HG02870 (cell line): ENCODE results near the gene TULP3.

ENCODE experiments used
- ATAC-seq: cut with Tn5 transposase; IDR thresholded peaks from one replicate; pipeline ENCODE4 v1.9.1; 2021; ENCODE audit warnings: mild to moderate bottlenecking, moderate library complexity; ENCODE audit not compliant: unreplicated experiment

TULP3 gene

GRCh38 chr12:2877047-2877952 lies 13.4 kb upstream of the TULP3 start, which contains the start of the genes FOXM1 and RHNO1:
Gene FOXM1, minus strand, starts transcription at chr12:2877174. Its CDS starts 2,696 bp downstream, at chr12:2874478.
Gene RHNO1, plus strand, starts transcription at chr12:2877223. Its CDS starts 8,144 bp downstream, at chr12:2885367.
- peak; percentile 72 for ATAC-seq

GRCh38 chr12:2877953-2878732 lies 12.5 kb upstream of the TULP3 start:
- ATAC-seq = no peak

GRCh38 chr12:2879853-2880252 lies 10.8 kb upstream of the TULP3 start:
- ATAC-seq = no peak

DNA sequence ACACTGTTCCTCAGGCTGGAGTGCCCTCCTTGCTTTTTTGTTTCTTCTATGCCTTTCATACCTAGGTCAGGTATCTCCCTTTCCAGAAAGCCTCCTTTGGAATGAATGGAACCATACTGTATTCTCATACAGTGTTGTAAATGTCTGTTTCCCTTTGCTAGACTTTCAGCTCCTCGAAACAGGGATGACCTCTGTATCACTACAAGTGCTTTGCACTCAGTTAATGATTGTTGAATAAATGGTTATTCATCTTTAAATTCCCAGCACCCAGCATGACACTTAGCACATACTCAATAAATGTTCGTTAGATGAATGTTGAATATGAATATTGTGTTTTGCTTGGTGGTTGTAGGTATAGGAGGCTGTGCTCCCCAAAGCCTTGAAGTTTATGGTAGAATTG lies 5.9 kb upstream of the TULP3 start:
- ATAC-seq = no peak

GRCh38 chr12:2886768-2887450 lies 3.8 kb upstream of the TULP3 start:
- no peak for ATAC-seq

DNA sequence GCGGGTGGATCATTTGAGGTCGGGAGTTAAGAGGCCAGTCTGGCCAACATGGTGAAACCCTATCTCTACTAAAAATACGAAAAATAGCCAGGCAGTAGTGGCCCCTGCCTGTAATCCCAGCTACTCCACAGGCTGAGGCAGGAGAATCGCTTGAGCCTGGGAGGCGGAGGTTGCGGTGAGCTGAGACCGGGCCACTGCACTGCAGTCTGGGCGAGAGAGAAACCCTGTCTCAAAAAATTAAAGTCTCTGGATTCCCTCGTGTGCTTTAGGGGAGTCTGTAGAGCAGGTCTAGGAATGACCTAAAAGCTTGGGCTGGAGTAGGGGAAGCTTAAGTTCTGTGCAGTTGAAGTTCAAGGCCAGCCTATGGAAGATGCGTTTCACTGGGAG lies 697 bp upstream of the TULP3 start:
- ATAC-seq = no peak

DNA sequence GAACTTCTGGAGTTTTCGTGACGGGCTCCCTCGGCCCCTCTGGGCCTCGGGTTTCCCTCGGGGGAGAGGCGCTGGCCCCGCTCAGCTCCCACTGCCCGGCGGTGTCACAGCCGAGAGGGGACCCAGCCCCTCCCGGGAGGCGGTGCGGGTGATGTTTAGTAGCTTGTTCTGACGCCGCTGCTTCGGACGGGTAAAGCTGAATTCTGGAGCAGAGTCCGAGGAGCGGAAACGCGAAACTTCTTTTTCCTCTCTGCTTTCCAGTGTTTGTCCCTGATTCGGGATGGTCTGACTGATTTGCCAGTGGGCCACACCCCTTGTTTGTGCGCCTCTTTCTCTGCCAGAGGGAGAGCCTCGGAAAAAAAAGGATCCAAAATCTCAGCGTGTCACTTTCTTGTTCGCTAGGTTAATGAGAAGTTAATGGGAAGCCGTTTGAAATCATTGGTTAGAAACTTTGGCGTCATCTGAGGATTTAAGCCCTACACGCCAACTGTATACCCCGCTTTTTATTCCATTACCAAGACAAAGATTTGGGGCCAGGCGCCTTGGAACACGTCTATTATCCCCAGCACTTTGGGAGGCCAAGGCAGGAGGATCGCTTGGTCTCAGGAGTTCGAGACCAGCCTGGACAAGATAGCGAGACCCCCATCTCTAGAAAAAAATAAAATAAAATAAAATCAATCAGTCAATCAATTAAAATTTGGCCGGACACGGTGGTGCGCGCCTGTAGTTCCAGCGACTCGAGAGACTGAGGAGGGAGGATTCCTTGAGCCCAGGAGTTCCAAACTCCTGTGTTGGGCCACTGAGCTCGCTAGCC lies 756 bp downstream of the TULP3 start:
- ATAC-seq = peak; percentile 14

GRCh38 chr12:2892246-2892645 lies 1.6 kb downstream of the TULP3 start:
- no peak for ATAC-seq

- no peak for ATAC-seq
Observed at GRCh38 chr12:2893007-2893406, 2.3 kb downstream of the TULP3 start.

GRCh38 chr12:2895051-2895451 lies 4.4 kb downstream of the TULP3 start:
- ATAC-seq = no peak

GRCh38 chr12:2895511-2895910 lies 4.8 kb downstream of the TULP3 start:
- no peak for ATAC-seq

DNA sequence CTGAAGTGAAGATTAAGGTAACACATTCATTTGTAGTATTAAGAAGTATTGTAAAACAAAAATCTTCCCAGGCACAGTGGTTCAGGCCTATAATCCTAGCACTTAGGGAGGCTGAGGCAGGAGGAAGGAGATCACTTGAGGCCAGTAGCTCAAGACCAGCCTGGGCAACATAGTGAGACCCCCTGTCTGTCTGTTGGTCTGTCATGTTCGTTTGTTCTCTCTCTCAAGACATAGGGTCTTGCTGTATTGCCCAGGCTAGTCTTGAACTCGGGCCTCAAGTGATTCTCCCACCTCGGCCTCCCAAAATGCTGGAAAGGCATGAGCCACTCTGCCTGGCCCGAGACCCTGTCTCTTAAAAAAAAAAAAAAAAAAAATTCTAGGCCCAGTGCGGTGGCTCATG lies 6.7 kb downstream of the TULP3 start:
- ATAC-seq = no peak

GRCh38 chr12:2900642-2901041 lies 10.0 kb downstream of the TULP3 start:
- no peak for ATAC-seq

DNA sequence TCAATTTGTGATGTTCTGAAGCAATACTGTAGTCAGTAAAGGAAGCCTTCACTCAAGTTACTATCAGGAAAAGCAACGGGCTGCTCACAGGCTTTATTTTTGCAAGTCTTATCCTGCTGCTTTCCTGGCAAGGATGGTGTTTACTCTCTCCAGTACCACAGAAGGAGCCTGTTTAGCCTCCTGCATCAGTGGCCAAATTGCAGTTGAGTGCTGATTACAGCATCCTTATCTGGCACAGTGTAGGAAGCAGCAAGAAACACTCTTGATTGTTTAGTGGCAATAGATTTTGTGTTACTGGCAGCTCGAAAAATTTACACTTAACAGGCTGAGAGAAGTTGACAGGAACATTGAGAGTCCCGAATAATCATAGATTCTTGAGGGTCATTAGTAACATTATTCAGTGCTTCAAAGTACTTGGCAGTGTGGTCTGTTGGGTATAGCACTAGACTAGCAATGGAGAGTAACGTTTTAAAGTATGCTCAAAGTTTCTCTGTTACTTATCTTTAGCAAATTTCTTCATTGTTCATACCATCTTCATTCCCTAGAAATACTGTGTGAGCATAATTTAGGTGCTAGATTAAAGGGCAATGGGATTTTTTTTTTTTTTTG lies 11.7 kb downstream of the TULP3 start:
- ATAC-seq = no peak

DNA sequence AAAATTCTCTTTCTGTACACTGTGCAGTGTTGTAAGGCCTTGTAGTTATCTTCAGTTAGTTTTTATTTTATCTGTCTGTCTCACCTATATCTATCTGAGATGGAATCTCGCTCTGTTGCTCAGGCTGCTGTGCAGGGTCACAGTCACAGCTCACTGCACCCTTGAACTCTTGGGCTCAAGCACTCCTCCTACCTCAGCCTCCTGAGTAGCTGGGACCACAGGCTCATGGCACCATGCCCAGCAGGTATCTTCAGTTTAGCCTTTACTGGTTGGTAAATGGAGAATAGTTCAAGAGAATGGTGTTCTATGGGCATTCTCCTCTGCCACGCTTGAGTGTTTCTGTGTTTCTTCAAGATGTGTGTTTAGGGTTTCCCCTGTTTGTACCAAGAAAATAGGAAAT lies 13.6 kb downstream of the TULP3 start:
- ATAC-seq = no peak

DNA sequence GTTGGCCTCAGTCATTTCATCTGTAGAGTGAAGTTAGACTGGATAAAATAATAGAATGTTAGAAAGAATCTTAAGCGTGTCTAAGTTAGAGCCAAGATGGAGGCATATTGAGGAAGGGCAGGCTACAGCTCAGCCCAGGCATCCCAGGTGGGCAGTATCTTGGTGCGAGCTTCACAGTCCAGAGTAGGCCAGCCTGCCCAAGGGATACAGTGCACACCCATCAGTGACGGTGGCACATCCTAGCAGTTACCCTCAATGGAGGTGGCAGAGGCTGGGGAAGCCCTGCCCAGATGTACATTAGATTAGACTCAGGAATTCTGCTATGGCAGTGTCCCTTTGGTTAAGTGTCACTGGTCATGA lies 21.5 kb downstream of the TULP3 start:
- no peak for ATAC-seq

- ATAC-seq = no peak
Observed at GRCh38 chr12:2919249-2919648, 28.6 kb downstream of the TULP3 start.

DNA sequence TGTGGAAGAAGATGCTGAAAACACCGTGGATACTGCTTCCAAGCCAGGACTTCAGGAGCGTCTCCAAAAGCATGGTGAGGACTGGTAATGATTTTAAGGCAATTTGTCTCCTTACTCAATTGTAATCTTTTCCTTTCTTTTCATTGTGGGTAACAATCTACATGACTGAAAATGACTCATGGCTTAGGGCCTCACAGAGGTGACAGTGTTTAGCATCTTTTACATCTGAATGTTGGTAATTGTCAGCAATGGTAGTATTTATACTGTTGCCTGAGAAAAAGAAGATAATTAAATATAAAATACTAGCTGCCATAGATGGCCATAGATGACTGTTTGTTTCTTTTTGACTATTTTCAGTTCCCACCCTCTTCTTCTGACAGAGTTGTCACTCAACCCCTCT lies 31.6 kb downstream of the TULP3 start:
- ATAC-seq = no peak

GRCh38 chr12:2923057-2923456 lies 32.4 kb downstream of the TULP3 start:
- ATAC-seq = no peak

DNA sequence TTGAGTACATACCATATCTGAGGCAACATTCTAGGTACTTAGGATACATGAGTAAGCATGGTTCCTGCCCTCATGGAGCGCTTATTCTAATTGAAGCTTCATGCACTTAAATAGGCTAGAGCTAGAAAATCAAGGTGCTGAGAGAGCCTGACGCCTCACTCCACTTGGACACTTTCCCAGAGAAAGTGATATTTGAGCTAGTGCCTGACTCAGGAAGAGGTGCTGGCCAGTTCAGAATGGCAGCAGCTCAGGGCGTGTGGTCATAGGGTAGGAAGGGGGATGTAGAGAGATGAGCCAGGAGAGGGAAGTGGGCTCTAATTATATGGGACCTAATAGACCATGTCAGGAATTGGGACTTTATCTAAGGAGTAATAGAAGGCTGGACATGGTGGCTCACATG lies 33.3 kb downstream of the TULP3 start:
- no peak for ATAC-seq
